Measurements from ENCODE around the gene DRC1.

The DRC1 gene

DNA sequence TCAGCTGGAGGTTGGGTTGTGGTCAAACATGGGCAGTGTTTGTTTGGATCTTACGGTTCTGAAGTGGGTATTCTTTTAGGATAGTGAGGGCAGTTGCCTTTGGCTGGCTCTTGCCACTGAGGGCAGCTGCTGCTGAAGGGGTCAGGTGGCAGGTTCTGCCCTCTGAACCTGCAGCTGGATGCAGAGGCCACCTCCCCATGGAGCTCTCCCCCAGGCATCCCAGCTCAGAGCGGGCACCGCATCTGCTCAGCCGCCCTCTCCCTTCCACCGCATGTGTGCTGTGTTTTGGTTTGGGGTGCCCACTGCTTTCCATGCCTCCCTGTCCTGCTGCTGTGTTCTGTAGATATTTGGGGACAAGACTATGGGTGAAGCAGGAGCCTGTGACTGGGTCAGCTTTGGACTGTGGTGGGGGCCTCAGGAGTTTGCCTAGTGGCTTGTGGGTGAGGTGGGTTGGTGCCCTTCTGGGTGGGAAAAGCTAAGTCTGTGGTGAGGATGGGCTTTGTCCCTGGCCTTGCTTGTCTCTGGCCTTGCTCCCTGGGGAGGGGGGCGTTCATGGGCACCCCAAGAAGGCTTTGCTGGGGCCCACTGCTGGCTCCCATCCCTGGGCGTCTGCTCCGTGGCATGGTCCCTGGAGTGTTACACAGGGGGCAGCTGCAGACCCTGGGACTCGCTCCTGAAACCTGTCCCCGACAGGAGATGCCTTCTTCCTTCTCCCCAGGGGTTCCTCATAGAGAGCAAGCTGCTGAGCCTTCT lies 47.7 kb downstream of the DRC1 start:
- no peak for DNase-seq

DNA sequence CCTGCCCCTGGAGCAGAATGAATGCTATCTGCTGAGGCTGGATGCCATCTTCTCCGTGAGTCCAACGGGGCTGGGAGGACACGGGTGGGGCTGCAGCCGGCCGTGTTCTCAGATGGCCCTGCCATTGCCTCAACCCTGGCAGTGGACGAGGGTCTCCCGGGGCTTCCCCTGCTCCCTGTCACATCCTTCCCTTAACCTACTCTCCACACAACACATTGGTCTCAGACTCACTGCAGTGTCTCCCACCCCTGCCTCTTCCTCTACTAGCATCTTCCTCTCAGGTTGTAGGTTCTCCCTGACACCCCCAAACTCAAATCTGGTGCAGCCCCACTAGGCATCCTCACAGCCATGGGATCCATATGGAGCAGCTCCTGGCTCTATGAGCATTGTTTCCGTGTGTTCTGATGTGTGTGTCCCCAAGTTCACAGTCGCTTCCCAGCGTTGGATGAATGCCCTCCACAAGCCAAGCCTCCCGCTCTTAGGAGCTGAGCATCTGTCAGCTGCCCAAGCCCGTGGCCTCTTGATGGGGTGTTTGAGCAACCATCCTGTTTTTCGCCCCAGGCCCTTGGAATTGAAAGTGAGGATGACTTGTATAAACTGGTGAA lies 48.4 kb downstream of the DRC1 start:
- no peak for DNase-seq

DNA sequence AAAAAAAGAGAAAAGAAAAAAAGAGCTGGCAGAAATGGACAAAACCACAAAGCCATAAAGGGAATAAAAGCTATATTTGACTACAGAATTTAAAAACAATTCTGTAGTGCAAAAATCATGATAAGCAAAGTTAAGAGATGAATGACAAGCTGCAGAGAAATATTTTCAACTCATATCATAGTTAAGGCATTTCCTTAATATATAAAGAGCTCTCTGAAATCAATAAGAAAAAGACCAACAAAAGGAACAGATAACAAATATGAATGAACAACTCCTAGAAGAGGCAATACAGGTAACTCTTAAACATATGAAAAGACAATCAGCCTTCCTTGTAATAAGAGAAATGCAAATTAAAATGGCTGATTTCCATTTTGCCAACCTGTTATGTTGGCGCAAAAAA lies 50.0 kb downstream of the DRC1 start:
- no peak for DNase-seq

DNA sequence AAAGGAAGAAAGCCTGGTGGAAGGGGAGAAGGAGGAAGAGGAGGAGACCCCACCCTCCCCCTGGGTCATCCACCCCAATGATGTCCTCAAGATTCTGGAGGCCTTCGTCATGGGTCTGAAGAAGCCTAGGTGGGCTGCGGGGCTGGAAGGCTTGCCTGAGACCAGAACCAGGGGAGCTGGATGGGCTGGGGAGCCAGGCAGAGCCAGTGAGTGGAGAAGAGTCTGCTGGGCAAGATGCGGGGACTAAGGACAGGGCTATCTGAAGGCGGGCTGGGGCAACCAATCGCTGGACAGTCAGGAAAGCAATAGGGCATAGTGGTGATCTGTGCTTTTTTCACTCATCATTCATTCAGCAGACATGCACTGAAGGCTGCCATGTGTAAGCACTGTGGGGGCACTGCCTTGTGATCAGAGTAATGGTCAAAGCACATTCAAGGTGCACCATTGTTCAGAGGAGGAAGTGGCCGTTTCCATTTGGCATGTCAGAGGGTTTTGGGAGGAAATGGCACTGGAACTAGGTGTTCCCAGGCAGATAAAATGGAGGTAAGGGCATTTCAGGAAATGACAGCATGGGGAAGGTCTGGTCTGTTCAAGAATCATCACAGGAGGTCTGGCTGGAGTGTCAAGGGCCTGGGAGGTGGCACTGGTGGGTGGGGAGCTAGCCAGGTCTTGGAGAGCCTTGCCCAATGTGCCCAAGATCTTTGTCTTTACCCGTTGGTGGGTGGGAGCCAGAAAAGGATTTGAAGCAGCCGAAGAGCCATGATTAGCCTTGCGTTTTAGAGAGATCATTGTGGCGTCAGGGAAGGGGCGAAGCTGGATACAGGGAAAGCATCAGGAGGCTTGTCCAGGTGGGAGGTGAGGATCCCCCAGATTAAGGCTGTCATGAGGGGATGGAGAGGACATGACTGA lies 52.0 kb downstream of the DRC1 start:
- no peak for DNase-seq

DNA sequence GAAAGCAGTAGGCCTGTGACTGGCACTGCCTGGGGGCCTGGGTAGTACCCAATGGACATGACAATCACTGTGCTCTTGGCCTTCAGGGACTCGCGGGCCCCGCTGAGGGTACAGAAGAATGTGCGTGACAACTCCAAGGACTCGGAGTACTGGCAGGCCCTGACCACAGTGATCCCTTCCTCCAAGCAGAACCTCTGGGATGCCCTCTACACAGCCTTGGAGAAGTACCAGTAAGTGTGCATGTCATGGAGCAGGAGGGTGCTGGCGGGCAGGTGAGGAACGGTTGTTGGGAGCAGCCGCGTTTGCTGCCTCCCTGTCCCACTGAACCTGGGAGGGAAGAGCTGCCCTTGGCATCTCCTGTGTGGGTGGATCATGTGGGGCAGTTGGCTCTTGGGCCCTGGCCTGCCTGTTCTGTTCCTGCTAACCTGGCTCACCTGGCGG lies 52.9 kb downstream of the DRC1 start:
- no peak for DNase-seq

DNA sequence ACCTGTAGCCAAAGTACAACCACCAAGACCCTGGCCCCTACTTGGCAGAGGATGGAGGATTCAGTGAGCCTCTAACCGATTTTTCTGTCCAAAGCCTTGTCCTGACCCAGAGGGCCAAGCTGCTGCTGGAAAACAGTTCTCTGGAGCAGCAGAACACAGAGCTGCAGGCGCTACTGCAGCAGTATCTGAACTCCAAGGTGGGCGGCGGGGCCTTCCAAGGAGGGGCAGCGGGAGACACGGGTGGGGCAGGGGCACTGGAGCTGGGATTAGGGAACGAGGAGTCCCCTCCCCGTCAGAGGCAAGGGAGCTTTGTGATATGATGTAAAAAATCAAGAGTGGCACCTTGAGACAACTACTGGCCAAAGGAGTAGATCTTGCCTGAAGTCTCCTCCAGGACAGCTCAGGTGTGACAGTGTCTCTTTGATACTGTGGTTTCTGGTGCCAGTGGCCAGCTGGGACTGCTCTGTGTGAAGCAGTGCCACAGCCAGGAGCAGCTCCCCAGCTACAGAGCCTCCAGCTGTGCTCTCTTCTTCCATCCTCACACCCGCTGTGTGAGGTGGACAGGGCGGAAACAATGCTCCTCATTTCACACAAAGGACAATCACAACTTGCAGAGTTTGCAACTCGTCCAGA lies 53.4 kb downstream of the DRC1 start:
- no peak for DNase-seq

DNA sequence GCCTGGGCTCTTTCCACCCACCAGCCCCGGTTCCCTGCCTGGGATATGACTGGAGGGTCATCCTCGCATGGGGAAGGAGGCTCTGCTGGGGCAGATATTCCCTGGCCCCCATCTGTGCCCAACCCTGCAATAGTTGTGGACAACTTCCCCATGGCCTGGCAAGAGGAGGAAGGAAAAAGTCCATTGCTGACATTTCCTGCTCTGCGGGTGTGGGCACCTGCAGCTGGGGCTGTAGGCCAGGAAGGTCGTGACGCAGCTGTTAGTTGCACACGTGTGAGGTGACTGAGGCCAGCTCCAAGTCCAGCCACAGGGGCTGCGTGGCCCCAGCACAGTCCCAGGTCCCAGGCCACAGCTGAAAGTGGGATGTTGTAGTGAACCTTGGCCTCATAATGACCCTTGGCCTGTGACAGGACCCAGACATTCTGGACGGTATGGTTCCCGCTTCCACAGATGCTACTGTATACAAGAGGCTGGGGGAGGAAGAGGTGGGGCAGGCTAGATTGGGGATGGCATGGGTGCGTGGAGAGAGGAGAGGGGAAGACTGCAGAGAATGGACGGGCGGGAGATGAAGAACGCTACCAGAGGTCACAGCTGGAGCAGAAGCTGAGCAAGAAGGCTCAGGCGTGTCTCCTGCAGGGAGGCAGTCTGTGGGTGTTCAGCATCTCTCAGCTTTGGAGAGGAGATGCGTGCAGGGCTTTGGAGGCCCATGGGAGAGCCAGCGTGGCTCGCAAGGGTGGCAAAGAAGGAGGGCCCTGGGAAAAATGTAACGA lies 54.1 kb downstream of the DRC1 start:
- no peak for DNase-seq

DNA sequence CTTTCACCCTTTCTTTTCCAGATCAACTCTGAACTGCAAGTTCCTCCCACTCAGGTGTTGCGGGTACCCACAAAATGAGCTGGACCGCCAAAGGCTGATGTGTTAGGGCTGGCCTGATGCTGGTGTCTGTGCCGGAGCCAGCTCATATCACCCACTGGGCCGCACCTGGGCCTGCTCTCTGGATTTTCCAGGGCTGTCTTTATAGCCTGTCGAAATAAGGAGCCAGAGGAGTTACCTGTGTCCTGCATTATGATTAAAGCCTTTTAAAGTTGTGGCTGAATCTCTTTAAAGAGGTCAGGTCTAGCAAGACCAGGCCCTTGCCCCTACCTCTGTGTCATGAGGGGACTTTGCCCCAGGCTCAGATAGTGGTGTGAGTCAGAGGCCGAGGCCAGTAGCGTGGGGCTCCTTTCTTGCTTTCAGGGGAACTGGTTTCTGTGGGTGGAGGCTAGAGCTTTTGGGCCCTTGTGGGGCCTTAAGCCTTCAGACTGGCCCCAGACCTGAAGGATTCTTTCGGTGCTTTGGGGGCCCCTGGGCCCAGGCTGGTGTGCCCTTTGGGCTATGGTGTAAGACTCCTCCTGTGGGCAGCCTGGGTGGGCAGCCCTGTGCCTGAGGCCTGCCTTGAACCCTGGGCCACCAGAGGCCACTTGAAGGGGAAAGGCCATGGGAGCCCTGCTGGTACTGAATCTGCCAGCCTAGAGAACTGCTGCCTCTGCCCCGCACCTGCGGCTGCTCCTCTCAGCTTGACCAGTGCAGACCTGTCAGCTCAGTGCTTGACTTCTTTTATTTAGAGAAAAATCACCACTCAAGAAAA lies 54.9 kb downstream of the DRC1 start:
- DNase-seq: no peak

DNA sequence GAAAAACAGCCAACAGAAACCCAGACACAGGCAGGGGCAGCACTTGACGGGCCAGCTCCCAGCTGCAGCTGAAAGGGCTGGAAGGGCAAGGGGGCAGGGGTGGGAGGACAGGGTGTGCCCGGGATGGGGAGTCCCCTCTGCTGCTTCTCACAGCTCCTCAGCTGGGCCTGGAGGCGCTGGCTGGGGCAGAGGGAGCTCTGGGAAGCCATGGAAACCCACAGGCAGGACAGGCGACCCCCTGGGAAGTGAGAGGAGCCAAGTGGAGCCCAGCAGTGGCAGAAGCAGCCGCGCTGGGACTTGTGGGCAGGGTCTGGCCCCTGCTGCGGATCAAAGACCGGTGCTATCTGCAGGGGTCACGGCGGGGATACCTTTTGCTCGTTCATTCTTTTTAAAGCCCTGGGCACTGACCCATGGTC lies 55.5 kb downstream of the DRC1 start:
- no peak for DNase-seq

DNA sequence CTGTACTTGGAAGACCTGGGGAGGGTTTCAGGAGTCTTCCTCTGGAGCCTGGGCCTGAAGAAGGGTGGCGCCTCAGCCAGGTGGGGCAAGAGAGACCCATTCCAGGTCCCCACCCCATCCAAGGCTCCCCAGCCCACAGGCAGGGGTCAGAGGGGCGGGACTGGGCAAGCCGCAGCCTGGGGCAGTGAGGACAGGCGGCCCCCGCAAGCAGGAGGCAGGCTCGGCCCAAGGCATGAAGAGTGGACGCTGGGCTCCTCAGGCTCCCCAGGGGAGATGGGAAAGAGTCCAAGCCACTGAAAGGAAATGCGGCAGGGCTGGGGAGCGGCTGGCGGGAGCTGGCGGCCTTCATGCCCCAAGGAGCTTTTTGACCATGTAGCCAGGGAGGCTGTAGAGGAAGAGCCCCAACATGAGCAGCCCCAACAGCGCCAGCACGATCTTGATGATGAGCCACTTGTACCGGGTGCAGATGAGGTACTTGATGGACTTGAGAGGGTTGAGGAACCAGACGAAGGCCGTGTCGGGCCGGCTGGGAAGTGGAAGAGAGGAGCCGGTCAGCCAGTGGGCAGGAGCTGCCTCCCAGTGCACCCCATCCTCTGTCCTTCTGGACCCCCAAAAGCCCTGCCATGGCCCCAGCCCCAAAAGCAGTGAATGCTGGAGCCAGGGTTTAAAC lies 56.1 kb downstream of the DRC1 start:
- no peak for DNase-seq

DNA sequence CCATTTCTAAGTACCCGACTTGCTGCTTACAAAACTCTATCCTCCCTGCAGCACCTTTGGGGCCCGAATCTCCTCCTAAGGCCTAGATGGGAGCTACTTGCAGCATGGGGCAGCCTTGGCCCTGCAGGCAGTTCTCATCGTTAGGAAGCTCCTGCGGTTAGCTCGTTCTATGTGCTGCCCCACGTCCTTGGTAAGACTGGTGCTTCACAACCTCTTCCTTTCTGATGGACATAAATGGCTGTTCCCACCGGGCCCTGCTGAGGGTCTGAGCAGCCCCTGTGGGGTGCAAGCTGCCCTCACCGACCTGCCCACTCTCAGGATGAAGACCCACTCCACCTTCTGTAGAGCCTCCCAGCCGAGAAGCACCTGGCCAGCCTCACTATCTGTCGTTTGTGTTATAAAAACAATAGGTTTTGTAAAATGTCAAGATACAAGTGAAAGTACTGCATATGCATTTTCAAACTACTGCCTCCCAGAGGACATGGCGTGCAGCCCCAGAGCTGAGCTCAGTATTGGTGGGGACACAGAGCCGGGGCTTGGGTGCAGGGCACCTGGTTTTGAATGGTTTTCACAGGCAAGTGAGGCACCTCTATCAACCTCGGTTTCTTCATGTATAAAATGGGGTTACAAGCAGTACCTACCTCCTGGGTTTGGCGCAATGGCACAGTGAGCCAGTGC lies 56.8 kb downstream of the DRC1 start:
- DNase-seq: no peak

DNA sequence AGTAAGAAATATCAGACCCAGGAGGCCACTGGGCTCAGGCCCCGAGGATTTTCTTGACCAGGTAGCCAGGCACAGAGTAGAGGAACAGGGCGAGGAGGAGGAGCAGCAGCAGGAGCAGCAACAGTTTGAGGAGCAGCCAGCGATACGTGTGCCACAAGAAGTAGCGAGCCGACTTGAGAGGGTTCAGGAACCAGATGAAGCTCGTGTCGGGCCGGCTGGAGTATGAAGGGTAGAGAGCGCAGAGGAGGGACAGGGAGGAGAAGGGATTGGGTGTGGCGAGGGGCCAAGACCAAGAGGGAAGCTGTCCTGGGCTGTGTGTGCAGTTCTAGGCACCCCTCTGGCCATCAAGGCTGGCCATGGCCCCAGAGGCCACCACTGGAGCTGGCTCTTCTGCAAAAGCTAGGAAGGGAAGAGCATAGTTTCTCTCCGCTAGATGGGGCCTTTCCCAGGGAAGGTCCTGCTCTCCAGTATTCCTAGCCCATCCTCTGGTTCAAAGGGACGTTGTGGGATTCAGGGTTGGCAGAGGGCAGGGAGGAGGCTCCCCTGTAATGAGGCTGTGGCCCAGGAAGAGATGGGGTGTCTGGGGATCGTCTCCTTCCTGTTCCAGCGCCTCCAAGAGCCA lies 58.4 kb downstream of the DRC1 start:
- no peak for DNase-seq

DNA sequence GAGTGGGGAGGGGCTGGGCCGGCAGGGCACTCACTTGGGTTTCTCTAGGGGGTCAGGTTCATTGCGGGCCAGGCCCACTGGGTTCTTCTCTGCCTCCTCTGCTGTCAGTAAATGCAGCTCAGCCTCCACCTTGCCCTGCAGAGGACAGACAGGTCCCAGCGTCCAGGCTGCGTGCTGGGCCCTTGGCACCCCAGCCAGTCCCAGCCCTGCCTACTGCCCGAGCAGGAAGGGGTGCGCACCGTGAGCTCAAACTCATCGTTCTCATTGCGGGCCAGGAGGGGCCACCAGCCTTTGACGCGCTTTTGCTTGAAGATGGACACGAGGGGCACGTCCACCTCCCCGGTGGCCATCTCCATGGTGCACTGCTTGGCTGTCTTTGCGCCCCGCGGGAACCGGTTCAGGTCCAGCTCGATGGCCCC lies 58.9 kb downstream of the DRC1 start:
- DNase-seq: no peak

DNA sequence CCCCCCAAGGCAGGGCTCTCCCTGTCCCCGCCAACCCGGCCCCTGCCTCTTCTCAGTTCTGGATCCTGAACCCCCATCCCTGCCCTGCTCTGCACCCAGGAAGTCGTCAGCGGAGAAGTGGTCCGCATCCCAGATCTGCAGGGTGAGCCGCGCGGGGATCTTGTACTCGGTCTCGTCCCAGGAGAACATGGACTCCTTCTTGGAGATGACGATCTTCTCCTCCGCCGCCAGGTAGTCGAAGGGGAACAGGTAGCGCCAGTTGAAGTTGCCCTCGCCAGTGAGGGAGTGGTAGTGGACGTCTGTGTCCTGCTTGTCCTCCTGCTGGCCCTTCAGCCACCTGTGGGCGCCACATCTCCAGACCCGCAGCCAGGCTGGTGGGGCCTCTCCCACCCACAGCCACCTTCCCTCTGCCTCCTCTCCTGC lies 59.9 kb downstream of the DRC1 start:
- DNase-seq: no peak

DNA sequence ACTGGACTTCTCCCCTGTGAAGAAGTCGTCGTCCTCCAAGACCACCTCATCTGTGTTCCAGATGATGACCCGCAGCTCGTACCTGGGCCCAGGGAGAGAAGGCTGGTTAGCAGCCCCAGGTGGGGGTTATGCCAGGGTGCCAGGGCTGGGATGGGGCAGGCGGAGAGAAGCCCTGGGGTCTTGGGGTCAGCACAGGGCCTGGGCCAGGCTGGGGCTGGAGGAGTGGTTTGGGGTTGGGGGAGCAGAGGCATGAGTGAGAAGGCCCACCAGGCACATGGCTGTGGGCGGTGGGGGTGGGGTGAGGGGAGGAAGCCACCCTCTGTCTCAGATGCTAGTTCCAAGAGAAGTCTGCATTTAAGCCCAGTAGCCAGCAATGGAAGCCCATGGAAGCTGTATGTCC lies 60.4 kb downstream of the DRC1 start:
- DNase-seq: no peak

DNA sequence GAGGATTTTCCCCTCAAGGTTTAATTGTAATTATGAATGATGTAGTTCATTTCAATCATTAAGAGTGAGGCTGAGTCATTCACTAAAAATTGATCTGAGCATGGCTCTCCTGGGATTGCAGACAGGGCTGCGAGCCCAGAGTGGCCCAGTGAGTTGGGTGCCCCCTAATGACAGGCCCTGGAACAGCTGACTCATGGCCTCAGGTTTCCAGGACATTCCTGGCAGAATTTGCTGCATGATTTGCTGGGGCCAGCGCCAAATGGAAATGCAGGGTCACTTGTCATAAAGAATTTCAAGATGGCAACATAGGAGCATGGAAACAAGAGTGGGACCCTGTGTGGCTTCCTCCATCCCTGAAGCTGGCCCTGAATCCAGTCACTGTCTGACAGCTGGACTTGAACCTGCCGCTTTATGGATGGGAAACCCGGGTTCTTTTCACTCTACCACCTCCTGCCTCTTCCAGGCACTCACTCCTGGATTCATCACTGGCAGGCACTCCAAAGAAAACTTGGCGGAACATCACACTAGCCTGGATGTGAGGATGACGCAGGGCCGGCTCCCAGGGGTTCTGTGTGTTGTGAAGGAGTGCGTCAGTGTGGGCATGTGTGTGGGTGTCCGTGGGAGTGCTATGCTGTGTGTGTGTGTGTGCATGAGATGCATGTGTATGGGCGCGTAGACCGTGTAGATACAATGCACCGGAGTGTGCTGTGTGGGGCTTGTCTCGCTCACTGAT lies 61.0 kb downstream of the DRC1 start:
- no peak for DNase-seq

DNA sequence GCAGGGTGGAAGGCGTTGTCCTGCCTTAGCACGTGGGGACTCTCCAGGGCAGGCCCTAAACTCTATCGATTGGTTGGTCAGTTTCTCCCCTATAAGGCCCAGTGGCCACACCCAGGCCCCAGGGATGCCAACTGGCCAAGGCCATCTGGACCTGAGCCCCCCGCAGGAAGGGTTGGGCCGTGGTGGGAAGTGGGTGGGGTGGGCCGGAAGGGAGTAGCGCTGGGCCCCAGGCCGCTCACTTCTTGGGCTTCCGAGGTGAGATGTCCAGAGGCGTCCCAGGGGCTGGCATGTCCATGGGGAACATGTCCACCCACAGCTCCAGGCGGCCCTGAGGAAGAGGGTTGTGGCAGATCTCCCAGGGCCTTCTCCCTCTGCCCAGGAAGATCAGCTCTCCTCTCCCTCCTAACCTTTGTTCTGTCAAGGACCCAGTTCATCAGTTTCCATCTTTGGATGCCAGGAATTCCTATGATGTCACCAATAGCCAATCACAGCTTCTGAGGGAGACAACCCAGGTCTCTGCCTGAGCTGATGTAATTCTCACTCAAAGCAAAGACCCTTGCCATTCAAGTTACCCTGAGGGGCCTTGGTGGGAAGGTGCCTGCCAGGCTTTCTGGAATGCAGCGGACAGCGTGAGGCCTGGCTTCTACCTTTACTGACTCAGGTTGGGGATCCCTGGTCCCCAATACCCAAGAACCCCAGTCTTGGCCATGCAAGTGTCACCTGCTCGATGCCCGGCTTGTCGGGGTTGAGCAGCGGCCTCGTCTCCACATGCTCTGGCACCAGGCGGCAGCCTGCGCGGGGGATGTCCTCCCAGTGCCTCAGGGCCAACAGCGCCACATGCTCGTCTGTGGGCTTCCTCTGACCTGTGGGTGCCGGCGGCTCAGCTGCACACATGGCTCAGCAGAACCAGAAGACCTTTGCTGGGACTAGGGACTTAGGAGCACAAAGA lies 61.8 kb downstream of the DRC1 start:
- DNase-seq: no peak
